ENCODE results near the gene HERC5.
"Not testable (repeated sequence)": the region's sequence is repeated elsewhere in the genome, so short reads cannot be mapped to it uniquely, and the experiment has no call there.

Gene HERC5

GRCh38 chr4:88447371-88448095, 9.4 kb upstream of the HERC5 start:
- TF ChIP-seq CTCF (conservative IDR thresholded peaks at IDR 0.05; ENCODE audit: low read length): no peak
- H3K4me3 ChIP-seq (ENCODE audit: low read length): no peak overlapping the region
- no peak for DNase-seq (ENCODE audit: low read depth)

- DNase-seq (ENCODE audit: low read depth); H3K4me3 ChIP-seq (ENCODE audit: low read length): not testable (repeated sequence)
Measured at GRCh38 chr4:88448211-88448765, 8.6 kb upstream of the HERC5 start.

- TF ChIP-seq CTCF (conservative IDR thresholded peaks at IDR 0.05; ENCODE audit: low read length): no peak
- no peak for DNase-seq (ENCODE audit: low read depth)
- no peak overlapping the region for H3K4me3 ChIP-seq (ENCODE audit: low read length)
Measured at GRCh38 chr4:88448889-88449288, 8.0 kb upstream of the HERC5 start.

GRCh38 chr4:88449290-88449689, 7.6 kb upstream of the HERC5 start:
- TF ChIP-seq CTCF (conservative IDR thresholded peaks at IDR 0.05; ENCODE audit: low read length): no peak
- H3K4me3 ChIP-seq (ENCODE audit: low read length): no peak overlapping the region
- no peak for DNase-seq (ENCODE audit: low read depth)

- no peak overlapping the region for H3K4me3 ChIP-seq (ENCODE audit: low read length)
- DNase-seq (ENCODE audit: low read depth): no peak
- no peak for TF ChIP-seq CTCF (conservative IDR thresholded peaks at IDR 0.05; ENCODE audit: low read length)
Measured at GRCh38 chr4:88451205-88451604, 5.7 kb upstream of the HERC5 start.

GRCh38 chr4:88452912-88453311, 4.0 kb upstream of the HERC5 start:
- H3K4me3 ChIP-seq (ENCODE audit: low read length): no peak overlapping the region
- no peak for DNase-seq (ENCODE audit: low read depth)
- TF ChIP-seq CTCF (conservative IDR thresholded peaks at IDR 0.05; ENCODE audit: low read length): no peak

GRCh38 chr4:88457307-88458103, 586 bp downstream of the HERC5 start:
- H3K4me3 ChIP-seq (ENCODE audit: low read length): peak overlapping the region; percentile 68
- DNase-seq (ENCODE audit: low read depth): peak; percentile 2
- TF ChIP-seq CTCF (conservative IDR thresholded peaks at IDR 0.05; ENCODE audit: low read length): no peak
